ENCODE results near the gene SLC29A1. TPM values are rescaled to one million over a fixed set of nuclear protein-coding genes. Genes with fewer than 3 reads are reported as not detected.

The SLC29A1 gene
- total and polyA plus RNA-seq, 2 of the 8 experiments (the other 6 are each of a cell fraction or from before 2014, with no cell fraction given) = 187 to 558 TPM

DNA sequence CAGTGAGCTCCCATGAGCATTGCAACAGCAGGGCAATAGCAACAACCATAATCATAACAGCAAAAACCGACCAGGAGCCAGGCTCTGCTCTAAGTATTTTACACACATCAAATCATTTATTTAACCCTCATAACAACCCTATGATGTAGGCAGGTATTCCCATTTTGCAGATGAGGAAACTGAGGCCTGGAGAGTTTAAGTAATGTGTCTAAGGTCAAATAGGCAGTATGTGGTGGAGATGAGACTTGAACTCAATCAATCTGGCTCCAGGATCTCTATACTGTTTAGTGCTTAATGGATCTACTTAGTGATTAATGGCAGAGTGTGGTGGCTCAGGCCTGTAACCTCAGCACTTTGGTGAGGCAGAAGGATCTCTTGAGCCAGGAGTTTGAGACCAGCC is 50.2 kb downstream of the SLC29A1 start (continued):
- TF ChIP-seq, protein P1, sequence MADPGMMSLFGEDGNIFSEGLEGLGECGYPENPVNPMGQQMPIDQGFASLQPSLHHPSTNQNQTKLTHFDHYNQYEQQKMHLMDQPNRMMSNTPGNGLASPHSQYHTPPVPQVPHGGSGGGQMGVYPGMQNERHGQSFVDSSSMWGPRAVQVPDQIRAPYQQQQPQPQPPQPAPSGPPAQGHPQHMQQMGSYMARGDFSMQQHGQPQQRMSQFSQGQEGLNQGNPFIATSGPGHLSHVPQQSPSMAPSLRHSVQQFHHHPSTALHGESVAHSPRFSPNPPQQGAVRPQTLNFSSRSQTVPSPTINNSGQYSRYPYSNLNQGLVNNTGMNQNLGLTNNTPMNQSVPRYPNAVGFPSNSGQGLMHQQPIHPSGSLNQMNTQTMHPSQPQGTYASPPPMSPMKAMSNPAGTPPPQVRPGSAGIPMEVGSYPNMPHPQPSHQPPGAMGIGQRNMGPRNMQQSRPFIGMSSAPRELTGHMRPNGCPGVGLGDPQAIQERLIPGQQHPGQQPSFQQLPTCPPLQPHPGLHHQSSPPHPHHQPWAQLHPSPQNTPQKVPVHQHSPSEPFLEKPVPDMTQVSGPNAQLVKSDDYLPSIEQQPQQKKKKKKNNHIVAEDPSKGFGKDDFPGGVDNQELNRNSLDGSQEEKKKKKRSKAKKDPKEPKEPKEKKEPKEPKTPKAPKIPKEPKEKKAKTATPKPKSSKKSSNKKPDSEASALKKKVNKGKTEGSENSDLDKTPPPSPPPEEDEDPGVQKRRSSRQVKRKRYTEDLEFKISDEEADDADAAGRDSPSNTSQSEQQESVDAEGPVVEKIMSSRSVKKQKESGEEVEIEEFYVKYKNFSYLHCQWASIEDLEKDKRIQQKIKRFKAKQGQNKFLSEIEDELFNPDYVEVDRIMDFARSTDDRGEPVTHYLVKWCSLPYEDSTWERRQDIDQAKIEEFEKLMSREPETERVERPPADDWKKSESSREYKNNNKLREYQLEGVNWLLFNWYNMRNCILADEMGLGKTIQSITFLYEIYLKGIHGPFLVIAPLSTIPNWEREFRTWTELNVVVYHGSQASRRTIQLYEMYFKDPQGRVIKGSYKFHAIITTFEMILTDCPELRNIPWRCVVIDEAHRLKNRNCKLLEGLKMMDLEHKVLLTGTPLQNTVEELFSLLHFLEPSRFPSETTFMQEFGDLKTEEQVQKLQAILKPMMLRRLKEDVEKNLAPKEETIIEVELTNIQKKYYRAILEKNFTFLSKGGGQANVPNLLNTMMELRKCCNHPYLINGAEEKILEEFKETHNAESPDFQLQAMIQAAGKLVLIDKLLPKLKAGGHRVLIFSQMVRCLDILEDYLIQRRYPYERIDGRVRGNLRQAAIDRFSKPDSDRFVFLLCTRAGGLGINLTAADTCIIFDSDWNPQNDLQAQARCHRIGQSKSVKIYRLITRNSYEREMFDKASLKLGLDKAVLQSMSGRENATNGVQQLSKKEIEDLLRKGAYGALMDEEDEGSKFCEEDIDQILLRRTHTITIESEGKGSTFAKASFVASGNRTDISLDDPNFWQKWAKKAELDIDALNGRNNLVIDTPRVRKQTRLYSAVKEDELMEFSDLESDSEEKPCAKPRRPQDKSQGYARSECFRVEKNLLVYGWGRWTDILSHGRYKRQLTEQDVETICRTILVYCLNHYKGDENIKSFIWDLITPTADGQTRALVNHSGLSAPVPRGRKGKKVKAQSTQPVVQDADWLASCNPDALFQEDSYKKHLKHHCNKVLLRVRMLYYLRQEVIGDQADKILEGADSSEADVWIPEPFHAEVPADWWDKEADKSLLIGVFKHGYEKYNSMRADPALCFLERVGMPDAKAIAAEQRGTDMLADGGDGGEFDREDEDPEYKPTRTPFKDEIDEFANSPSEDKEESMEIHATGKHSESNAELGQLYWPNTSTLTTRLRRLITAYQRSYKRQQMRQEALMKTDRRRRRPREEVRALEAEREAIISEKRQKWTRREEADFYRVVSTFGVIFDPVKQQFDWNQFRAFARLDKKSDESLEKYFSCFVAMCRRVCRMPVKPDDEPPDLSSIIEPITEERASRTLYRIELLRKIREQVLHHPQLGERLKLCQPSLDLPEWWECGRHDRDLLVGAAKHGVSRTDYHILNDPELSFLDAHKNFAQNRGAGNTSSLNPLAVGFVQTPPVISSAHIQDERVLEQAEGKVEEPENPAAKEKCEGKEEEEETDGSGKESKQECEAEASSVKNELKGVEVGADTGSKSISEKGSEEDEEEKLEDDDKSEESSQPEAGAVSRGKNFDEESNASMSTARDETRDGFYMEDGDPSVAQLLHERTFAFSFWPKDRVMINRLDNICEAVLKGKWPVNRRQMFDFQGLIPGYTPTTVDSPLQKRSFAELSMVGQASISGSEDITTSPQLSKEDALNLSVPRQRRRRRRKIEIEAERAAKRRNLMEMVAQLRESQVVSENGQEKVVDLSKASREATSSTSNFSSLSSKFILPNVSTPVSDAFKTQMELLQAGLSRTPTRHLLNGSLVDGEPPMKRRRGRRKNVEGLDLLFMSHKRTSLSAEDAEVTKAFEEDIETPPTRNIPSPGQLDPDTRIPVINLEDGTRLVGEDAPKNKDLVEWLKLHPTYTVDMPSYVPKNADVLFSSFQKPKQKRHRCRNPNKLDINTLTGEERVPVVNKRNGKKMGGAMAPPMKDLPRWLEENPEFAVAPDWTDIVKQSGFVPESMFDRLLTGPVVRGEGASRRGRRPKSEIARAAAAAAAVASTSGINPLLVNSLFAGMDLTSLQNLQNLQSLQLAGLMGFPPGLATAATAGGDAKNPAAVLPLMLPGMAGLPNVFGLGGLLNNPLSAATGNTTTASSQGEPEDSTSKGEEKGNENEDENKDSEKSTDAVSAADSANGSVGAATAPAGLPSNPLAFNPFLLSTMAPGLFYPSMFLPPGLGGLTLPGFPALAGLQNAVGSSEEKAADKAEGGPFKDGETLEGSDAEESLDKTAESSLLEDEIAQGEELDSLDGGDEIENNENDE (IDR thresholded peaks at IDR 0.05; ENCODE audit: insufficient replicate concordance, low read length) = no peak
- no peak for TF ChIP-seq BACH1 (IDR thresholded peaks at IDR 0.05; ENCODE audit: low read length)
- TF ChIP-seq POLR2AphosphoS5 (IDR thresholded peaks at IDR 0.05; ENCODE audit: low read depth, low read length) = no peak
- TF ChIP-seq RXRA (IDR thresholded peaks at IDR 0.05; ENCODE audit: insufficient read depth, low read depth, low read length) = no peak
